HepG2 (cell line): ENCODE results near the gene FAM111B. TPM values are rescaled to one million over a fixed set of nuclear protein-coding genes. Genes with fewer than 3 reads are reported as not detected.

Experiments
- MEIS1 ChIP-seq: sonication (generic); formaldehyde crosslinking; IDR thresholded peaks from 2 replicates; pipeline ENCODE4 v1.9.0; 2021; ENCODE audit warnings: mild to moderate bottlenecking, missing genetic modification reagents, moderate library complexity, borderline replicate concordance
- MLLT10 ChIP-seq: sonication (generic); formaldehyde crosslinking; IDR thresholded peaks from 2 replicates; pipeline ENCODE4 v1.4.0; 2020; ENCODE audit warnings: missing genetic modification reagents
- NFYB ChIP-seq: sonication (generic); formaldehyde crosslinking; IDR thresholded peaks from 2 replicates; pipeline ENCODE4 v1.4.0; 2020; ENCODE audit warnings: missing genetic modification reagents
- PHF21A ChIP-seq: sonication (generic); formaldehyde crosslinking; IDR thresholded peaks from 2 replicates; pipeline ENCODE4 v1.5.0; 2020; ENCODE audit warnings: mild to moderate bottlenecking, missing genetic modification reagents
- ZNF292 ChIP-seq: sonication (generic); formaldehyde crosslinking; IDR thresholded peaks from 2 replicates; pipeline ENCODE4 v1.8.1; 2022; ENCODE audit warnings: mild to moderate bottlenecking, low read depth, missing genetic modification reagents, borderline replicate concordance
- ZNF510 ChIP-seq: sonication (generic); formaldehyde crosslinking; IDR thresholded peaks from 2 replicates; pipeline ENCODE4 v1.4.0; 2020; ENCODE audit warnings: low read depth, mild to moderate bottlenecking, missing genetic modification reagents
- polyA plus RNA-seq, 8 experiments: library from polyadenylated mRNA; depleted of rRNA in 3 of 8; stranded (reverse) in 7 of 8; unstranded in 1 of 8; fragments of >200 nt; fragmentation: Illumina TruSeq in 4 of 8; extraction: Trizol in 4 of 8; gene quantifications; 2 replicates each; pipeline versions ENCODE4 v1.2.1 to v1.2.3, GENCODE V29; 2011 to 2016; ENCODE audit warnings: low read depth in 4 of 8, missing spikeins in 1 of 8, mixed read lengths in 1 of 8; ENCODE audit not compliant: insufficient read depth in 1 of 8
- total RNA-seq, 5 experiments: library from RNA; depleted of rRNA; stranded (reverse); fragments of >200 nt; fragmentation: Illumina TruSeq; extraction: Trizol; gene quantifications; 2 replicates each; pipeline ENCODE4 v1.2.3, GENCODE V29; 2016; ENCODE audit warnings: low read depth in 1 of 5
- TF ChIP-seq, protein P1 (sequence below): sonication (generic); formaldehyde crosslinking; IDR thresholded peaks from 2 replicates; pipeline ENCODE4 v1.4.0; 2020; ENCODE audit warnings: mild to moderate bottlenecking, missing genetic modification reagents
- TF ChIP-seq, protein P2 (sequence below): sonication (generic); formaldehyde crosslinking; IDR thresholded peaks from 2 replicates; pipeline ENCODE4 v1.4.0; 2020; ENCODE audit warnings: missing genetic modification reagents
- TF ChIP-seq, protein P3 (sequence below): sonication (generic); formaldehyde crosslinking; IDR thresholded peaks from 2 replicates; pipeline ENCODE4 v1.4.0; 2020; ENCODE audit warnings: missing genetic modification reagents
- TF ChIP-seq, protein P4 (sequence below): IDR thresholded peaks from 2 replicates; pipeline ENCODE4 v1.6.1; 2016; ENCODE audit warnings: control low read depth
- TF ChIP-seq, protein P5 (sequence below): IDR thresholded peaks from 2 replicates; pipeline ENCODE4 v1.6.1; 2012; ENCODE audit warnings: inconsistent platforms
- TF ChIP-seq, protein P6 (sequence below): sonication (generic); formaldehyde crosslinking; IDR thresholded peaks from 2 replicates; pipeline ENCODE4 v1.5.0; 2020; ENCODE audit warnings: mild to moderate bottlenecking, missing genetic modification reagents, moderate library complexity

The FAM111B gene
- total and polyA plus RNA-seq, 2 of the 13 experiments (the other 11 are each of a cell fraction or from before 2014, with no cell fraction given): 1.6 to 28.2 TPM

DNA sequence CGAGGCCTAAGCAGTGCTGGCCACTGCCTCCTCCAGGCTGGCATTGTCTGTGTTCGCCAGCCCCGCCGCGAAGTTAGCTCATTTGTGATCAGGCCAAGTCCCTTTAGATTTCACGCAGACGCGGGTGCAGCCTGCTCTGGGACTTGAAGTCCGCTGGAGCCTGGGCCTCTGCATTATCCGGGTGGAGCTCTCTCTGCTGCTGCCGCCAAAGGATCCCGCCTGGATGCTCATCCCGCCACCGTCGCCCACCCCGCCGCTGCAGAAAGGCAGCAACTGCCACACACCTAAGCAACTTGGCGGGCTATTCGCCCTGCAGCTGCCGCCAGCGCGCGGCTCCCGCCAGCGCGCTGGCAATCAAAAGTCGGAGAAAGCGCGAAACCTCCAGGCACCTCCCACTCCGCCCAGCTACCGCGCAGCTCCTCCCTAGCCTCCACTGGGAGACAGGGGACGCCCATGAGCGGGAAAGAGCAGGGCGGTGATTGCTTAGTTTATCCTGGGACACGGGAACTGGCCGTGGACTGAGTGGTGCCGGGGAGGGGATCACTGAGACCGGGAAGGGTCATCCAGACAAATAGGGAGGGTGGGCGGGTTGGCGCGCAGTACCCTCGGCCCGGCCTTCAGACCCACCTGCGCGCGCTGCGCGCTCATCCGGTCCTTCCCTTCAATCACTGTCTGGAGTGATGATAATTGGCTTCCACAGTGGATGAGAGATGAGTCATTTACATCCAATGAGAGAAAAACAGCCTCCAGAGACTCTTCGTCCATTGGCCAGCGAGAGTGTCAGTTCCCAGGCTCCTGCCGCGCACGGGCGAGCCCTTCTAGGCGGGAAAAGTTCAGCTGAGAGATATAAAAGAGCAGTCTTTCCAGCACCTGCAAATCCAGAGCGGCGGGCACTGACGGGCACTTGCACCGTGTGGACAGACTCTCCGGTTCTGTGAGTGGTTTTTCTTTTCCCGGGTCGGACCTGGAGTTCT is at the start of gene FAM111B (continued):
- TF ChIP-seq, protein P1, sequence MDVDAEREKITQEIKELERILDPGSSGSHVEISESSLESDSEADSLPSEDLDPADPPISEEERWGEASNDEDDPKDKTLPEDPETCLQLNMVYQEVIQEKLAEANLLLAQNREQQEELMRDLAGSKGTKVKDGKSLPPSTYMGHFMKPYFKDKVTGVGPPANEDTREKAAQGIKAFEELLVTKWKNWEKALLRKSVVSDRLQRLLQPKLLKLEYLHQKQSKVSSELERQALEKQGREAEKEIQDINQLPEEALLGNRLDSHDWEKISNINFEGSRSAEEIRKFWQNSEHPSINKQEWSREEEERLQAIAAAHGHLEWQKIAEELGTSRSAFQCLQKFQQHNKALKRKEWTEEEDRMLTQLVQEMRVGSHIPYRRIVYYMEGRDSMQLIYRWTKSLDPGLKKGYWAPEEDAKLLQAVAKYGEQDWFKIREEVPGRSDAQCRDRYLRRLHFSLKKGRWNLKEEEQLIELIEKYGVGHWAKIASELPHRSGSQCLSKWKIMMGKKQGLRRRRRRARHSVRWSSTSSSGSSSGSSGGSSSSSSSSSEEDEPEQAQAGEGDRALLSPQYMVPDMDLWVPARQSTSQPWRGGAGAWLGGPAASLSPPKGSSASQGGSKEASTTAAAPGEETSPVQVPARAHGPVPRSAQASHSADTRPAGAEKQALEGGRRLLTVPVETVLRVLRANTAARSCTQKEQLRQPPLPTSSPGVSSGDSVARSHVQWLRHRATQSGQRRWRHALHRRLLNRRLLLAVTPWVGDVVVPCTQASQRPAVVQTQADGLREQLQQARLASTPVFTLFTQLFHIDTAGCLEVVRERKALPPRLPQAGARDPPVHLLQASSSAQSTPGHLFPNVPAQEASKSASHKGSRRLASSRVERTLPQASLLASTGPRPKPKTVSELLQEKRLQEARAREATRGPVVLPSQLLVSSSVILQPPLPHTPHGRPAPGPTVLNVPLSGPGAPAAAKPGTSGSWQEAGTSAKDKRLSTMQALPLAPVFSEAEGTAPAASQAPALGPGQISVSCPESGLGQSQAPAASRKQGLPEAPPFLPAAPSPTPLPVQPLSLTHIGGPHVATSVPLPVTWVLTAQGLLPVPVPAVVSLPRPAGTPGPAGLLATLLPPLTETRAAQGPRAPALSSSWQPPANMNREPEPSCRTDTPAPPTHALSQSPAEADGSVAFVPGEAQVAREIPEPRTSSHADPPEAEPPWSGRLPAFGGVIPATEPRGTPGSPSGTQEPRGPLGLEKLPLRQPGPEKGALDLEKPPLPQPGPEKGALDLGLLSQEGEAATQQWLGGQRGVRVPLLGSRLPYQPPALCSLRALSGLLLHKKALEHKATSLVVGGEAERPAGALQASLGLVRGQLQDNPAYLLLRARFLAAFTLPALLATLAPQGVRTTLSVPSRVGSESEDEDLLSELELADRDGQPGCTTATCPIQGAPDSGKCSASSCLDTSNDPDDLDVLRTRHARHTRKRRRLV: no peak
- TF ChIP-seq, protein P2, sequence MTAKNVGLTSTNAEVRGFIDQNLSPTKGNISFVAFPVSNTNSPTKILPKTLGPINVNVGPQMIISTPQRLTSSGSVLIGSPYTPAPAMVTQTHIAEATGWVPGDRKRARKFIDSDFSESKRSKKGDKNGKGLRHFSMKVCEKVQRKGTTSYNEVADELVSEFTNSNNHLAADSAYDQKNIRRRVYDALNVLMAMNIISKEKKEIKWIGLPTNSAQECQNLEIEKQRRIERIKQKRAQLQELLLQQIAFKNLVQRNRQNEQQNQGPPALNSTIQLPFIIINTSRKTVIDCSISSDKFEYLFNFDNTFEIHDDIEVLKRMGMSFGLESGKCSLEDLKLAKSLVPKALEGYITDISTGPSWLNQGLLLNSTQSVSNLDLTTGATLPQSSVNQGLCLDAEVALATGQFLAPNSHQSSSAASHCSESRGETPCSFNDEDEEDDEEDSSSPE (CRISPR knock-in tag): peak; percentile 97
- TF ChIP-seq MLLT10 (CRISPR knock-in tag): no peak
- TF ChIP-seq, protein P3, sequence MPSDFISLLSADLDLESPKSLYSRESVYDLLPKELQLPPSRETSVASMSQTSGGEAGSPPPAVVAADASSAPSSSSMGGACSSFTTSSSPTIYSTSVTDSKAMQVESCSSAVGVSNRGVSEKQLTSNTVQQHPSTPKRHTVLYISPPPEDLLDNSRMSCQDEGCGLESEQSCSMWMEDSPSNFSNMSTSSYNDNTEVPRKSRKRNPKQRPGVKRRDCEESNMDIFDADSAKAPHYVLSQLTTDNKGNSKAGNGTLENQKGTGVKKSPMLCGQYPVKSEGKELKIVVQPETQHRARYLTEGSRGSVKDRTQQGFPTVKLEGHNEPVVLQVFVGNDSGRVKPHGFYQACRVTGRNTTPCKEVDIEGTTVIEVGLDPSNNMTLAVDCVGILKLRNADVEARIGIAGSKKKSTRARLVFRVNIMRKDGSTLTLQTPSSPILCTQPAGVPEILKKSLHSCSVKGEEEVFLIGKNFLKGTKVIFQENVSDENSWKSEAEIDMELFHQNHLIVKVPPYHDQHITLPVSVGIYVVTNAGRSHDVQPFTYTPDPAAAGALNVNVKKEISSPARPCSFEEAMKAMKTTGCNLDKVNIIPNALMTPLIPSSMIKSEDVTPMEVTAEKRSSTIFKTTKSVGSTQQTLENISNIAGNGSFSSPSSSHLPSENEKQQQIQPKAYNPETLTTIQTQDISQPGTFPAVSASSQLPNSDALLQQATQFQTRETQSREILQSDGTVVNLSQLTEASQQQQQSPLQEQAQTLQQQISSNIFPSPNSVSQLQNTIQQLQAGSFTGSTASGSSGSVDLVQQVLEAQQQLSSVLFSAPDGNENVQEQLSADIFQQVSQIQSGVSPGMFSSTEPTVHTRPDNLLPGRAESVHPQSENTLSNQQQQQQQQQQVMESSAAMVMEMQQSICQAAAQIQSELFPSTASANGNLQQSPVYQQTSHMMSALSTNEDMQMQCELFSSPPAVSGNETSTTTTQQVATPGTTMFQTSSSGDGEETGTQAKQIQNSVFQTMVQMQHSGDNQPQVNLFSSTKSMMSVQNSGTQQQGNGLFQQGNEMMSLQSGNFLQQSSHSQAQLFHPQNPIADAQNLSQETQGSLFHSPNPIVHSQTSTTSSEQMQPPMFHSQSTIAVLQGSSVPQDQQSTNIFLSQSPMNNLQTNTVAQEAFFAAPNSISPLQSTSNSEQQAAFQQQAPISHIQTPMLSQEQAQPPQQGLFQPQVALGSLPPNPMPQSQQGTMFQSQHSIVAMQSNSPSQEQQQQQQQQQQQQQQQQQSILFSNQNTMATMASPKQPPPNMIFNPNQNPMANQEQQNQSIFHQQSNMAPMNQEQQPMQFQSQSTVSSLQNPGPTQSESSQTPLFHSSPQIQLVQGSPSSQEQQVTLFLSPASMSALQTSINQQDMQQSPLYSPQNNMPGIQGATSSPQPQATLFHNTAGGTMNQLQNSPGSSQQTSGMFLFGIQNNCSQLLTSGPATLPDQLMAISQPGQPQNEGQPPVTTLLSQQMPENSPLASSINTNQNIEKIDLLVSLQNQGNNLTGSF (CRISPR knock-in tag): 0 out of 2 replicates have a peak, but pooled peaks have one; percentile 45
- TF ChIP-seq ZNF292 (CRISPR knock-in tag): no peak
- TF ChIP-seq ZNF510 (CRISPR knock-in tag): peak; percentile 44; the same call in 1 of the 2 replicates
- TF ChIP-seq, protein P4, sequence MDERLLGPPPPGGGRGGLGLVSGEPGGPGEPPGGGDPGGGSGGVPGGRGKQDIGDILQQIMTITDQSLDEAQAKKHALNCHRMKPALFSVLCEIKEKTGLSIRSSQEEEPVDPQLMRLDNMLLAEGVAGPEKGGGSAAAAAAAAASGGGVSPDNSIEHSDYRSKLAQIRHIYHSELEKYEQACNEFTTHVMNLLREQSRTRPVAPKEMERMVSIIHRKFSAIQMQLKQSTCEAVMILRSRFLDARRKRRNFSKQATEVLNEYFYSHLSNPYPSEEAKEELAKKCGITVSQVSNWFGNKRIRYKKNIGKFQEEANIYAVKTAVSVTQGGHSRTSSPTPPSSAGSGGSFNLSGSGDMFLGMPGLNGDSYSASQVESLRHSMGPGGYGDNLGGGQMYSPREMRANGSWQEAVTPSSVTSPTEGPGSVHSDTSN (CRISPR knock-in tag): peak; percentile 90
- TF ChIP-seq, protein P5, sequence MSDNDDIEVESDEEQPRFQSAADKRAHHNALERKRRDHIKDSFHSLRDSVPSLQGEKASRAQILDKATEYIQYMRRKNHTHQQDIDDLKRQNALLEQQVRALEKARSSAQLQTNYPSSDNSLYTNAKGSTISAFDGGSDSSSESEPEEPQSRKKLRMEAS: peak; percentile 59; the same call in 1 of the 2 replicates
- TF ChIP-seq, protein P6, sequence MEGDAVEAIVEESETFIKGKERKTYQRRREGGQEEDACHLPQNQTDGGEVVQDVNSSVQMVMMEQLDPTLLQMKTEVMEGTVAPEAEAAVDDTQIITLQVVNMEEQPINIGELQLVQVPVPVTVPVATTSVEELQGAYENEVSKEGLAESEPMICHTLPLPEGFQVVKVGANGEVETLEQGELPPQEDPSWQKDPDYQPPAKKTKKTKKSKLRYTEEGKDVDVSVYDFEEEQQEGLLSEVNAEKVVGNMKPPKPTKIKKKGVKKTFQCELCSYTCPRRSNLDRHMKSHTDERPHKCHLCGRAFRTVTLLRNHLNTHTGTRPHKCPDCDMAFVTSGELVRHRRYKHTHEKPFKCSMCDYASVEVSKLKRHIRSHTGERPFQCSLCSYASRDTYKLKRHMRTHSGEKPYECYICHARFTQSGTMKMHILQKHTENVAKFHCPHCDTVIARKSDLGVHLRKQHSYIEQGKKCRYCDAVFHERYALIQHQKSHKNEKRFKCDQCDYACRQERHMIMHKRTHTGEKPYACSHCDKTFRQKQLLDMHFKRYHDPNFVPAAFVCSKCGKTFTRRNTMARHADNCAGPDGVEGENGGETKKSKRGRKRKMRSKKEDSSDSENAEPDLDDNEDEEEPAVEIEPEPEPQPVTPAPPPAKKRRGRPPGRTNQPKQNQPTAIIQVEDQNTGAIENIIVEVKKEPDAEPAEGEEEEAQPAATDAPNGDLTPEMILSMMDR (CRISPR knock-in tag): 0 out of 2 replicates have a peak, but pooled peaks have one; percentile 9
- peak; percentile 92 for TF ChIP-seq NFYB (CRISPR knock-in tag)
- TF ChIP-seq MEIS1: 0 out of 2 replicates have a peak, but pooled peaks have one; percentile 26
- TF ChIP-seq PHF21A (CRISPR knock-in tag): peak; percentile 89
